ENCODE results near the gene GPC6. TPM values are rescaled to one million over a fixed set of nuclear protein-coding genes. Genes with fewer than 3 reads are reported as not detected.

Gene GPC6
- total and polyA plus RNA-seq, 4 donors = 5.9 to 29.1 (median 18.2) TPM

- Histone ChIP-seq H3K27ac (ENCODE audit: low read depth in 1 of 2, low read length in 2 of 2) (no peak overlapping the region), H3K36me3 (ENCODE audit: control insufficient read depth in 4 of 4, insufficient read depth in 3 of 4, low read depth in 1 of 4, low read length in 3 of 4) (no peaks in the 10 kb centered on the region), H3K27me3 (ENCODE audit: control insufficient read depth in 4 of 4, insufficient read depth in 4 of 4, low read length in 3 of 4) (no peaks in the 10 kb centered on the region), H3K4me3 (ENCODE audit: low read depth in 1 of 3, low read length in 3 of 3) (no peak overlapping the region), H3K9ac (ENCODE audit: low read depth in 1 of 2, low read length in 2 of 2) (no peak overlapping the region), H3K9me3 (ENCODE audit: control insufficient read depth in 4 of 4, low read length in 3 of 4) (no peaks in the 10 kb centered on the region), H3K4me1 (ENCODE audit: control insufficient read depth in 4 of 4, insufficient read depth in 4 of 4, low read length in 3 of 4) (no peaks in the 10 kb centered on the region)
- 77% methylated on average over 3 of the region's 3 CpGs for WGBS
- DNase-seq (ENCODE audit: low spot score) = no peak
- TF ChIP-seq, protein P1, sequence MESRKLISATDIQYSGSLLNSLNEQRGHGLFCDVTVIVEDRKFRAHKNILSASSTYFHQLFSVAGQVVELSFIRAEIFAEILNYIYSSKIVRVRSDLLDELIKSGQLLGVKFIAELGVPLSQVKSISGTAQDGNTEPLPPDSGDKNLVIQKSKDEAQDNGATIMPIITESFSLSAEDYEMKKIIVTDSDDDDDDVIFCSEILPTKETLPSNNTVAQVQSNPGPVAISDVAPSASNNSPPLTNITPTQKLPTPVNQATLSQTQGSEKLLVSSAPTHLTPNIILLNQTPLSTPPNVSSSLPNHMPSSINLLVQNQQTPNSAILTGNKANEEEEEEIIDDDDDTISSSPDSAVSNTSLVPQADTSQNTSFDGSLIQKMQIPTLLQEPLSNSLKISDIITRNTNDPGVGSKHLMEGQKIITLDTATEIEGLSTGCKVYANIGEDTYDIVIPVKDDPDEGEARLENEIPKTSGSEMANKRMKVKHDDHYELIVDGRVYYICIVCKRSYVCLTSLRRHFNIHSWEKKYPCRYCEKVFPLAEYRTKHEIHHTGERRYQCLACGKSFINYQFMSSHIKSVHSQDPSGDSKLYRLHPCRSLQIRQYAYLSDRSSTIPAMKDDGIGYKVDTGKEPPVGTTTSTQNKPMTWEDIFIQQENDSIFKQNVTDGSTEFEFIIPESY (IDR thresholded peaks at IDR 0.05) = no peak
- TF ChIP-seq TAF1 (conservative IDR thresholded peaks at IDR 0.05) (no peak), NR2F2 (IDR thresholded peaks at IDR 0.05) (no peak), FOXA2 (IDR thresholded peaks at IDR 0.05) (no peak), JUND (IDR thresholded peaks at IDR 0.05) (no peak)
These were observed 327.9 kb downstream of the GPC6 start for GRCh38 chr13:93554514-93554913.

DNA sequence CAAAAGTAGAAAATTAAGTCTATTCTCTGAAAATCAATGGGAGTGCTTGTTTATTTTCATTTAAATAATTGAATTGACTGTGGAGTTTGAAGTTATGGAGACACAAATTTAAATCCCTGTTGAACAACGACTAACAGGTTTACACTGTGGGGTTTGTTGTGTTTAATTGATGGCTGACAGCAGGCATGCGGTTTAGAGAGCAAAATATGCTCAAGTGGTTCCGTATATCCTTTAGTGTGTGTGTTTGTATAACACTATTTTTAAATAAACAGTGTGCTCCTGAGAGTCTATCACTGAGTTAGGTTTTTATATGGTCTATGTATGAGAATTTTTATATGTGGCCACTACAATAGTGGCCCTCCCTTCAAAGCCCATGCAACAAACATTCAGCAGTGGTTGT lies 332.0 kb downstream of the GPC6 start:
- TF ChIP-seq GABPA (IDR thresholded peaks at IDR 0.05 in 1 of 2, conservative IDR thresholded peaks at IDR 0.05 in 1 of 2) (no peak), HNF4G (IDR thresholded peaks at IDR 0.05) (no peak), FOXA1 (IDR thresholded peaks at IDR 0.05) (no peak), HNF4A (conservative IDR thresholded peaks at IDR 0.05) (no peak), JUND (IDR thresholded peaks at IDR 0.05) (no peak), RXRA (IDR thresholded peaks at IDR 0.05) (no peak)
- WGBS = 81% methylated on average over 3 of the region's 3 CpGs
- H3K4me1 ChIP-seq (ENCODE audit: control insufficient read depth in 4 of 4, insufficient read depth in 4 of 4, low read length in 3 of 4) = peaks cover 0 to 3% (median 0%) of the 10 kb centered on the region in 4 donors

DNA sequence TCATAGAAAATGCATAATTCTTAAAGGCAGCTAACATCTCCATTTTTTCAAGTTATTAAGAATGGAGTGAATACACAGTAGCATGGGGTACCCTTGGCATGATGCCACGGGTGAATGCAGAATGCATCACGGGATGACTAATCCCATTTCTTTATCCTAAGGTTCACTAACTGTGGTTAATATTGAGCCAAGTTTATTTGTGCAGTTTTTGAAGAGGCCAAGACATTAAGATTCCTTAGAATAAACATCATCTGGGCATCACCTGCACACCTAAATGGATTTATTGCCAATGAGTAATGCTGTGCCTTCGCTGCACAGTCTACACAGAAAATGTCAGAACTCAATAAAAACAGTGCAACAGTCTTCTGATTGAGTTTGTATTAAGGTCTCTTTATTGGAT lies 333.1 kb downstream of the GPC6 start:
- H3K27me3 ChIP-seq (ENCODE audit: control insufficient read depth in 4 of 4, insufficient read depth in 4 of 4, low read length in 3 of 4) = no peaks in the 10 kb centered on the region
- H3K9ac ChIP-seq (ENCODE audit: low read depth in 1 of 2, low read length in 2 of 2) = no peak overlapping the region
- no peak for DNase-seq (ENCODE audit: low spot score)
- no peaks in the 10 kb centered on the region for H3K9me3 ChIP-seq (ENCODE audit: control insufficient read depth in 4 of 4, low read length in 3 of 4)
- H3K4me1 ChIP-seq (ENCODE audit: control insufficient read depth in 4 of 4, insufficient read depth in 4 of 4, low read length in 3 of 4) = peaks cover 0 to 3% (median 0%) of the 10 kb centered on the region in 4 donors
- no peaks in the 10 kb centered on the region for H3K36me3 ChIP-seq (ENCODE audit: control insufficient read depth in 4 of 4, insufficient read depth in 3 of 4, low read depth in 1 of 4, low read length in 3 of 4)
- no peak overlapping the region for H3K27ac ChIP-seq (ENCODE audit: low read depth in 1 of 2, low read length in 2 of 2)
- no peak overlapping the region for H3K4me3 ChIP-seq (ENCODE audit: low read depth in 1 of 3, low read length in 3 of 3)
- WGBS = 83% methylated on average over 3 of the region's 3 CpGs
- TF ChIP-seq HNF4A (conservative IDR thresholded peaks at IDR 0.05) (no peak), SP1 (IDR thresholded peaks at IDR 0.05) (no peak), EGR1 (IDR thresholded peaks at IDR 0.05; ENCODE audit: low read depth in 2 of 2) (no peak), GABPA (IDR thresholded peaks at IDR 0.05 in 1 of 2, conservative IDR thresholded peaks at IDR 0.05 in 1 of 2) (no peak), MAX (IDR thresholded peaks at IDR 0.05) (no peak), HNF4G (IDR thresholded peaks at IDR 0.05) (no peak), FOXA2 (IDR thresholded peaks at IDR 0.05) (no peak), RAD21 (IDR thresholded peaks at IDR 0.05) (no peak), NR2F2 (IDR thresholded peaks at IDR 0.05) (no peak), ATF3 (IDR thresholded peaks at IDR 0.05) (no peak), JUND (IDR thresholded peaks at IDR 0.05) (no peak), RXRA (IDR thresholded peaks at IDR 0.05) (no peak)
- TF ChIP-seq, protein P1 (IDR thresholded peaks at IDR 0.05) = no peak

More for the DNA sequence above, 332.0 kb downstream of the GPC6 start:
- H3K4me3 ChIP-seq (ENCODE audit: low read depth in 1 of 3, low read length in 3 of 3) = no peak overlapping the region
- no peak for DNase-seq (ENCODE audit: low spot score)
- no peaks in the 10 kb centered on the region for H3K36me3 ChIP-seq (ENCODE audit: control insufficient read depth in 4 of 4, insufficient read depth in 3 of 4, low read depth in 1 of 4, low read length in 3 of 4)
- no peaks in the 10 kb centered on the region for H3K27me3 ChIP-seq (ENCODE audit: control insufficient read depth in 4 of 4, insufficient read depth in 4 of 4, low read length in 3 of 4)
- no peaks in the 10 kb centered on the region for H3K9me3 ChIP-seq (ENCODE audit: control insufficient read depth in 4 of 4, low read length in 3 of 4)
- H3K9ac ChIP-seq (ENCODE audit: low read depth in 1 of 2, low read length in 2 of 2) = no peak overlapping the region
- no peak overlapping the region for H3K27ac ChIP-seq (ENCODE audit: low read depth in 1 of 2, low read length in 2 of 2)

Measured in liver (tissue), 9 donors.